CD4-positive, alpha-beta T cell treated with Interferon alpha-2 for 1 hour (primary cell): Measurements from ENCODE around the gene COPS8.

ENCODE experiments used
- DNase-seq, 2 donors: peaks; one replicate each; pipeline ENCODE4 v3.0.0-alpha.2; 2020 to 2022

COPS8 gene

DNA sequence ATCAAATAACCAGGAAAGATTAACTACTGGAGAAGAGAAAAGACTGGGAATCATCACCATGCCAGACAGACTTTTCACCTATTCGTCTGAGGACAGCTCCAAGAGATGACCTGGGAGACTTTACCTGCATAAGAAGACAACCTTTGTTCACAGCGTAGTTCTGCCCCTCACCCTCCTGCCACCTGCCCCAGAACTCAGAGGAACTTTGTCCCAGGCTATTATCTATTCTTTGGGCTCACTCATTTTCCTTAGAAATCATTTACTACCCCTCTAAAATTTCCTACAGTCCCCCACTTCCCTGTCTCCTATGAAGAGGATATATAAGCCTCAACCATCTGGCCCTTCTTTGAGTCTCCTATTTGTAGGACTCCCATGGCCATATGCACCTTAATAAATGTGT is 19.3 kb upstream of the COPS8 start:
- DNase-seq: no peak

DNA sequence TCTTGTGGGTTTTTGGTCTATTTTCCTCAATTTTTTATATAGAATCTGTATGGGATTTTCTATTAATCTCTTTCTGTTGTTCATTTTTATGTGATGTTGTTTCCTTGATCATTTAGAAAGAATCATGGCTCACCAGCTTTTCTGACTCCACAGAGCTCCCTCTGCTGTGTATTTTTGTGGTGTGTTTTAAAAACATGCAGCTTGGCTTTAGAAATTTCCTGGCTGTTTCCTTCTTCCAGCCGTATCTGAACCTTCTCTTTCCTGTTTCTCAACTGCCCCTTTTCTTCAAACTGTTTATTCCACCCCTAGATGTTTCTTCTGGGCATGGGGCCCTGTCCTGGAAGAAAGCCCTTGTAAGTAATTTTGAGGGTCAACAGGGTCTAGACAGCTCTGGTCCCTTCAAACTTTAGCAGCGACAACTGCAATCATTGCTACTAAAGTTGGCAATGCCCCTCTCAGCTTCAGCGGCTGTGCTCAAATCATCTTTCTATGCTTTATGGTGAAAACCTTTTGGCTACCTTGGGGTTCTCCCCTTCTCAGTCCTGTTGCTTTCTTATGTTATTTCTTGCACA is 17.6 kb upstream of the COPS8 start:
- no peak for DNase-seq

DNA sequence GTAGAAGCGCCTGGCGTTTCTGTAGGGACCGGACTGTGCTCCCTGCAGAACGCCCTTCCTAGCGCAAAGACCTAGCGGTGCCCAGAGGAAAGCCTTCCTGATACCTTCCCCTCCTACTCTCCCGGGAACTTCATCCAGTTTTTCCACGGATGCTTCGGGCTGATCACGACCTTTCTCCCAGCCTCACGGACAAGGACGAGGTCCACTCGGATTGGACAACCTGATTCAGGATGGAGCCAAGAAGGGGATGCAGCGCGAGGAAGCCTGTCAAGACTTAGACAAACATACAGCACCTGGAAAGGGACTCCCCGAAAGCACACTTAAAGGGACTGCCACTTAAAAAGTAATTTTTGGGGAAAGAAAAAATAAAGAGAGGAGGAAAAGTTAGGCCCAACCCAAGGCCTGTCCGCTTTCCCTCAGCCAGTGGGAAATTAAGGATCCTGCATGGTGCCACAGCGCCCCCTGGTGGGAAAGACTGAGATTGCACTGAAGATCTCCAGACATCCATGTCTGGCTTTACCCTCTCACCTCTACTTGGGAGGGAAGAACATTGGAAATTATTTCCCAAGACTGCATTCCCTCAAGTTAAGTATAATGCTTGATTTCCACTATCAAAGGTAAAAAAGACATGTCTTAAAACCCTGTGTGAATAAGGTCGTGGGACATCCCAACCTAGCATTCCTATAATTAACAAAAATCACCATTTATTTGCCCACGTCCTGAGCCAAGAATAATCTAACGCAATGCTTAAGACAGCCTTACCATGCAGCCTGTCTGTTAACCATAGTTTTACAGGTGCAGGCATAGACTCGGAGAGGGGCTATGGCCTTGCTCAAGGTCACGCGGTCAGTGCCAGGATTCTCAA is 13.4 kb upstream of the COPS8 start:
- DNase-seq: peak; percentile 47 to 67

DNA sequence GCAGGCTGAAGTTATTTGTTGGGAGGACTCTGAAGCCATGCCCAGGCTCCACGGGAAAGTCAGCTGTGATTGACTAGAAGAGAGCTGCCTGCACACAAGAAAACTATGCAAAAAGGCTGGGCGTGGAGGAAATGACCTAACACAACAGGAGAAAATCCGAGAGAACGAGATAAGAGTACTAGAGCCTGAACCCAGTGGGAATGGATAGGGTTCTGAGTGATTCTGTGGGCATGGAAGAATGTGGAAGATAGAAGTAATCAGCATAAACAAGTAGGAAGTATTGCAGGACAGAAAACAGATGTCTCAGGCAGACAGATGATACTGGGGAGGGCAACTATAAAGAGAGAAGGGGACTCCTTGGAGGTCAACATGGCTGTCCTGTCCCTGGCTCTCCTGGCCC is 12.1 kb upstream of the COPS8 start:
- no peak for DNase-seq

DNA sequence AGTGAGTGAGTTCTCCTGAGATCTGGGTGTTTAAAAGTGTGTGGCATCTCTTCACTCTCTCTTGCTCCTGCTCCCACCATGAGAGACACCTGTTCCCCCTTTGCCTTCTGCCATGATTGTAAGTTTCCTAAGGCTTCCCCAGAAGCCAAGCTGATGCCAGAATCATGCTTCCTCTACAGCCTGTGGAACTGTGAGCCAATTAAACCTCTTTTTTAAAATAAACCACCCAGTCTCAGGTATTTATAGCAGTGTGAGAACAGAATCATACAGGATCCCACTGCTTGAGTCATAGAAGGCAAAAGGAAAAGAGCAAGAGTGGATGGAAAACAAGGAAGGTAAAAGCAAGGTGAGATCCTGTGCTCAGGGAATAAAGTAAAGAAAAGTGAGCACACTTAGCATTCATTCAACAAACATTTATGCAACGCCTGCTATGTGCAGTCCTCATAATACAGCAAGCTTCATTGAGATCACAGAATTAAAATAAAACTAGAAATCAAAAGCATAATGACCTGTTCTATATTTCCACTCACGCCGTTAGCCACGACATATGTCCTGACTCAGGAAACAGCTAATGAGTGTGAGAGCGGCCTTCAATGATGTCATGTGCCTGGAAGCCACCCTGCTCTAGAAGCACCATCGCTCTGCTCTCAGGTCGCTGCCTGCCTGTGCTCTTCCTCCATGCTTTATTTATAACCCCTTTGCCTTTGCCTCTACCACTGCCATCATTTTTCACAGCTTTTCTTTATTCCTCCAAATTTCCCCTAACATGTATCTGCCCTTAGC is 11.3 kb upstream of the COPS8 start:
- no peak for DNase-seq

DNA sequence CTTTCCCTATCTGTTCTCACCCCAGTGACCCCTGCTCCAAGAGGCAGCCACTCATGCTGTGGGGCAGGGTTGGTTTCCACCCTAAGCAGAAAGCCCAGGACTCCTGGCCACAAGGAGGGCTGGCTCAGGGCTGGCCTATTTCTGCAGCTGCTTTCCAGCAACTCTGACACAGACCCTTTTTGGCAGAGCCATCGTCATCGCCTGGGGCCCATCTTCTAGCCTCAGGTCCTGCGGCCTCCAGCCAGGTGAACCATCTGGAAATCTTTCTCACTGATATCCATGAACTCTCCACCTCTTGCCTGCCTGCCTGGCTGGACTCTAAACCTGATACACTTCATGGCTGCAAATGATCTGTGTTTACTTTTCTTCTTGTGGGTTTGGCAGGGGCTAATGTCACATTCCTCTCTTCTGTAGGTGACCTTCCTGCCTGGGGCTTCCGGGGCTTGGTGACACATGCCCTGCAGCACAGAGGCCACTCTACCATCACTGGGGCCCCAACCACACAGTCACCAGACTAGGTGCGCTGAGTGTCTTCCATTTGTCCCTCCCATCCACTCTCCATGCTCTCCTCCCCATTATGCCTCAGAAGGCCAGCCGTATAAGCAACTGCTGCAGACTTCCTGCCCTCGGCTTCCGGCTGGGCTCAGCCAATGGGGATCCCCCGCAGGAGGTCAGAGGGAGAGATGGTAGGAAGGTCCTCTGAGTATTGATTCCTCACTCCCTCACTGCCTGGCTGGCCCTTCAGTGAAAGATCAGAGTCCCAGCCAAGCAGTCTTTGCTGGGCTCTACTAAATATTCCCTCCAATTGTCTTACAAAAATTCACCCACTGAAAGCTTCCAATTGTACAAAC is 9.7 kb upstream of the COPS8 start:
- no peak for DNase-seq

DNA sequence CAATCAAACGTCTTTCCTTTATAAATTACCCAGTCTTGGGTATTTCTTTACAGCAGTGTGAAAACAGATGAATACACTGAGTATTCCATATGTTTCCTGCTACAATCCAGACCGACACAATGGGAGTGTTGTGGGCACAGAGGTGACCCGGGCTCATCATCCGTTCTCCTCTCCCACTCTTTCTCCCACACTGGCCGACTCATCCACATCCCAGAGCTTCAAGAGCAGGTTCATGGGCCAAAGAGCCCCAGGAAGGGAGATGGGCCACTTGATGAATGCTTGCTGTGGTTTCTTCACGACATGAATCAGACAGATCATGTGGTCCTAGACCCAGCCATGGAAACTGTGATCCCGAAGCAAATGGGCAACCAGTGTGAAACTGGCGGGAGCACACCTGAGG is 4.1 kb upstream of the COPS8 start:
- no peak for DNase-seq

DNA sequence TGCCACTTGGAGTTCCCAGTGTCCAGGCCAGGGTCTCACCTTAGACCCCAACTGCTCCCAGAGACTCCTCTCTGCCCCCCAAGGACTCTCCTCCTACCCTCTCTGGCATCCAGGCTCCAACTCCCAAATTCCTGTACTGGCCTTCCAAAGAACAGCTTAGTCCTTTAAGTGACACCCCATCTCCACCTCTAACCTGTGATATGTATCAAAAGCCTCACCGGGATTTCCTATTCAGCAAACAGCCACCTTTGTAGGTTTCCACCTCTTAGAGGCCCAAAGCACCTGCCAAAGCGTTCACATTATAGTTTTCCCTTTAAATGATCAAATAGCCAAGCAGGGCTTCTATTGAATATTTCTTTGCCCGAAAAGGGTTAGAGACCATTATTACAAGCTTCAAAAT is 2.7 kb upstream of the COPS8 start:
- DNase-seq: no peak

DNA sequence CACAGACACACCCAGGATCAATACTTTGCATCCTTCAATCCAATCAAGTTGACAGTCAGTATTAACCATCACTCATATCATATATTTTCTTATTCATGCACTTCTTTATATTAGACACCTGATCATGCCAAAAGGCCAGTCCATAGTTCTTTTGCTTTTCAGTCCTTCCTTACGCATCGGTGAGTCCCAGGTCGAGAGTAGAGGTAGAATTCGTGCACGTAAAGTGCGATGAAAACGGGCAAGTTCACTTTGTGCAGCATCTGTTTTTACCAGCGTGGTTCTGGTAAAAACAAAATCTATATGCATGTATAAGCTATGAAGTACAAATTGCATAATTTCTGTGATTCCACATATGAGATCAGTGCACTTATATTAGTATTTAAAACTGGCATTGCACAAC is 1.2 kb upstream of the COPS8 start:
- no peak for DNase-seq

DNA sequence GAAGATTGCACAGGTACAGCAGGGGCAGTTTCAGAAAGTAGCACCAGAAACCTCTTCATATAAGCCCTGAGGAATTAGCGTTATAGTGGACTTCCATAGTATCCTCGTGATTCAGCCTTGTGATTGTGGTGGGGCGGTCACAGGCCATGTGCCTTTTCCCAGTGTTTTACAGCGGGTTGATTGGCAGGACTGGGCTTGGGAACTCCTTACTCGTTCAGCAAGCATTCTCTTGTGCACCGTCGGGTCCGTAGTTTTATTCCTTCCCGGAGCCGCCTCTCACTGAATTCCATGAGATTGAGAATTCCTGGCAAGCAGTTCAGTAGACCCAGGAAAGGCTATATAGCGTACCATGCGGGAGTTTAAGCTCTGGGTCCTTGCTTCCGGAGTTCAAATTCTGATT is 5.2 kb downstream of the COPS8 start:
- no peak for DNase-seq

DNA sequence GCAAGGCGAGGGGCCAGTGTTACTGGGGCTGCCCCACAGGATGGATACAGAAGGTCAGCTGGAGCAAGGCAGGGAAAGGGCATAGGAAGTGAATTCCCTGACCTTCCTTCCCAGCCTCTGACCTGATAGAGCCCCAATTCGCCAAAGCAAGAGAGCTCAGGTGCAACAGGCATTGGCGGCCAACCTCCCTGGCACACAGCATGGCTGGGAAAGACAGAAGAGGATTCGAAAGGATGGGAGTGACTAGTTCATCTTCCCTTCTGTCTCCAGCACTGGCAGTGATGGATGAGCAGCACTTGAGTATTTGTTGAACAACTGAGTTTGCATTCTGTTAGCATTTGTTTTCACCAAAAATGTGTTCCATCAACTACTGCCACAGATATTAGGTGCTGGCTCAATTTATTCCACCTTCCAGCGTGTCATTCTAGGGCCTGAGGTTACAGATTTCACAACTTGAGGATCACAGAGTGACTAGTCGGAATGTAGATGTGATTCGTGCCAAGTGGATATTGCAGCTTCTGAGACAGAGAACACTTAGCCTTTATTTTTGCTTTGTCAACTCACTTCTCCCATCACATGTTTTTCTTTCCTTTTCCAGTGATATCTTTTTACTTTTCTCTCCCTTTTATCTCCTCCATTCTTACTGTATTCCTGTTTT is 6.2 kb downstream of the COPS8 start:
- DNase-seq: no peak

DNA sequence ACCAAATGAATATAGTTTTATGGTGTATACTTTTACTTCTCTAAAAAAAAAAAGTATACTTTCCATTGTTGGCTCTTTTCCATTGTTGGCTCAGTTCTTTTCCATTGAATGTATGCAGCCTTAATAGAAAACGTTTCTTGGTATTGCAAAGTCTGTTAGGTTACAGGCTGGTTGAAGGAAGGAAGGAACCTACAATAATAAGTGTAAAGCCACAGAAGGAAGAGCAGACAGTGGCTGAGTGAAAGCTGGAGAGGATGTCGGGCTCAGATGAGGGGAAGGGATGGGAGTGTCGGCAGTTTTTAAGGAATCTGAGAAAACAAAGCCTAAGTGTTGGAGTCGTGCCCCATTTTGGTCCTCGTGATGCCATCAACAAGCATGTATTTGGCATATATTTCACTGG is 6.8 kb downstream of the COPS8 start:
- DNase-seq: no peak

DNA sequence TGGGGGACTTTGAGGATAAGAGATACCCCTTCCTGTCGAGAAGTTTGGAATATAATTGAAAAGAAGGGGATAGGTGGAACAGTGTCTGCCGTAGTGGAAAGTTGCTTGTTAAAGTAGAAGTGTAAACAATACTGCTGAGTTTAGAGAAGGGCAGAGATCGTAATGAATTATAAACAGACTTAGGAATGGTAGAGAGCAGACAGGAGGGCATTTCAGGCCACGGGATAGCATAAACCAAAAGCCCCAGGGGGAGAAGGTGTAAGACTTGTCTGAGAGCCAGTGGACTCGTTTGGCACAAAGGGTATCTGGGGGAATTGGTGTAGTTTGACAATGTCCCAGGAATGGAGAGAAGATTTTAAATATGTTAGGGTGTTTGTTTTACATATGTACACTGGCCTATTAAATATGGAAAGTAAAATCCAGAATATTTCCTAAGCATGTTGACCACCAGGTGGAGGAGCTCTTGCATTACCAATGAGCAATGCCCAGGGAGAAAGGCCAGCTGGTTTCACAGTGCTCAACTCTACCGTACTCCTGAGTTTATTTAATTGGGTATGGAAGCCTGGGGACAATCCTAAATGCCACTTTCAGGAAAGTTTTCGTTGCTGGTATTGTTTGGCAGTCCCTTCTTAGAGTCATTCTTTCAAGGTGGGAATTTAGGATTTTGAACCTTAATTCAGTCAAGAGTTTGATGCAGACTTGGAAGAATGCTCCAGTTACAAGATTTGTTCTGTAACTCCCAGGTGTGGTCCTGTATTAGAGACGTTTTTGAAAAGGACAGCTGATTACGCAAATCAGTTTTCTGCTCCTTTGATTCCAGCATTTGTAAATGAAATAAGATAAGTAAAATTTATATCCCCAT is 7.5 kb downstream of the COPS8 start:
- DNase-seq: no peak

DNA sequence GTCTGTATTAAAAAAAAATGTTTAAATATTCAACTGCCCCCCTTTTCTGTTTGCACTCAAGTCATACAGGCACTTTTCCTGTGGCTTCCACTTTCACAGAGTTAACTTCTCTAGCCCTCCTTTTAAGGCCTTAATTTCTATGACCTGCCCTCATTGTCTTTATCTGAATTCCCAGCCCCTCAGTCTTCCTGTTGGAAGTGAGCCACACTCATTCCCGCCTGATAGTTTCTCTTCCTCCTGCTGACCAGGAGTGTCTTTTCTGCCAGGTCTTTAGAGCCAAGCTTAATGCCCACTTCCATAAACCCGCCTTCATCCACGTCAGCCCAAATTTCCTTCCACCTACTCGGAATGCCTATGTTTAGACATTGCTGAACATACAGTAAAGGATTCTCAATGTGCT is 10.5 kb downstream of the COPS8 start:
- DNase-seq: no peak

DNA sequence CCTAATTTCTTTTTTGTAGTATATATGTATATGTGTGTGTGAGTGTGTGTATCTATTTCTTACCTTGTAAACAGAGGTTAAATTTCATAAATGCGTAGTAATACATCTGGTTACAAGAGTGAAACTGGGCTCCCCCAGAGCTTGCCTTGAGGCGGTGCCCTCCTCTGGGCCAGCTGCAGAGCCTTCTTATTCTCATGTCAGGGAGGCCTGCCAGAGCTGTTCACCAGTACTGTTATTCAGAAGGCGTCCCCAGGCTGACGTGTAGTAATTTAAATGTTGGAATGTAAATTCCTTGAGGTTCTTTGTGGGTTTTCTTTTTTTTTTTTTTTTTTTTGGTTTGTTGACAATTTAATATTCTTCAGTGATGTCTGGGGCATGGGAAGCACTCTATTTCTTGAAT is 11.2 kb downstream of the COPS8 start:
- DNase-seq: no peak

DNA sequence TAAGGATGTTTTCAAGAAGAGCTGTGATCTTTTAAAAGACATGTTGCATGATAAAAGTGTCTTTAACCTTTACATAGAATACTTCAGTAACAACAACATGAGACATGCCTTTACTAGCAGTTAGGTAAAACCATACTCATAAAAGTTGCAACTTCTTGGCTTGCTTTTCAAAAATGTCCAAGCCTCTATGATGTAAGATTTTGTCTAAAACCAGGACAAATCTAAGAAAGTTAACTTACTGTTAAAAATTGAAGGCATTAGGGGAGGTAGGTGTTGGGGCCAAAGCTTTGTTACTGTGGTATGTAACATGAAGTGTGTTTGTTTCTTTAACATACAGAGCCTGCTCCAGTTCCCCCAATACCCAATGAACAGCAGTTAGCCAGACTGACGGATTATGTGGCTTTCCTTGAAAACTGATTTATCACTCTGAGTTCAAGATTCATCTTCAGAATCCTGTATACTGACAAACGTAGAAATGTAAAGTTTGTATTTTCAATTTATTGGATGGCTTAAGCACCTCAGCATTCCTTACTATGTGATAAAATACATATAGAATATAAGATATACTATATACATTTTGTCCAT is 11.7 kb downstream of the COPS8 start:
- no peak for DNase-seq

DNA sequence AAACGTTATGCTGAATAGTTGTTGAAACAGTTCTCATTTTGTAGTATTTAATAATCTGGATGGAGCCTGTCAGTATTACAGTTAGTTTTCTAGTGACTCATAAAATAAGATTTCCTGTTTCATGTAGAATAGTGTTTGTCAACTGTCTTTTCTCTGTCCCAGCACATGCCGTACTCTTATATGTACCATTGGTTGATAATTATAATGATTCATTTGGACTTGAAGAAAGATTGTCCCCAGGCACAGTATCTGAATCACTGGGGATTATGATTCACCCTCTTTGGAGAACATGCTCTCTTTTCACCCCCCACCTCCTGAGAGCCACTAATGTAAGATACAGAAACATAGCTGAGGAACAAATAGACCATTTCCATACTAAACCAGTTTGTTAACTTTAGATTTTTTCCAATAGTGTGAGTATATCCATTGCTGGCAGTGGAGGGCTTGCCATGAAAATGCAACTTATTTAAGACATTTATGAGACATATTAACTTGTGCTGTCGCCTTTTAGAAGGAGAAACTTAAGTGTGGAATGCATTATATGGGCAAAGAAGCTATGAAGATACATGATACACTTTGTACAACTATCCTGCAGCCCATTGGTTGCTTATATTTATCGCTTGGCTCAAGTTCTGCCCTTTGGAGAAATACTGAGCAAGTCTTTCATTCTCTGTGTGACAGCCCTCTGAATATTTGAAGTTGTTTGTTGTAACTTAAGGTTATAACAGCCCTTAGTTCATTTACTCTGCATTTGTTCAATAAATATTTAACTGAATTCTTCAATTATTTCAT is 12.4 kb downstream of the COPS8 start:
- no peak for DNase-seq

DNA sequence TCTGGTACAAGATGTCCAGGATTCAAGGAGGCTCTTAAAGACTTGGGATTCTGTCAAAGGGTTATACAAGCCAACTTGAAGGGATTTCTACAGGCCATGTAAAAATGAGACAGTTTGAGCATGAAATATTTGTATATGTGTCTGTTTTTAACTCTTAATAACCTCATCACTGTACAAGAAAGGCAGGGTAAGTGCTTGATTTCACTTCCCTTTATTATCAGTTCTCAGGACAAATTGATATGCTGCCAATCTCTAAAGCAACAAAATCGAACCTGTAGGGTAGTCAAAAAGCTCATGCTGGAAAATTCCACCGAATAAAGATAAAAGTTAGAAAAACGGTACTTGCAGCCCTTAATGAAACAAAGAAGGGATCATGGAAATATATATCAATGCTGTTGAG is 14.1 kb downstream of the COPS8 start:
- no peak for DNase-seq

DNA sequence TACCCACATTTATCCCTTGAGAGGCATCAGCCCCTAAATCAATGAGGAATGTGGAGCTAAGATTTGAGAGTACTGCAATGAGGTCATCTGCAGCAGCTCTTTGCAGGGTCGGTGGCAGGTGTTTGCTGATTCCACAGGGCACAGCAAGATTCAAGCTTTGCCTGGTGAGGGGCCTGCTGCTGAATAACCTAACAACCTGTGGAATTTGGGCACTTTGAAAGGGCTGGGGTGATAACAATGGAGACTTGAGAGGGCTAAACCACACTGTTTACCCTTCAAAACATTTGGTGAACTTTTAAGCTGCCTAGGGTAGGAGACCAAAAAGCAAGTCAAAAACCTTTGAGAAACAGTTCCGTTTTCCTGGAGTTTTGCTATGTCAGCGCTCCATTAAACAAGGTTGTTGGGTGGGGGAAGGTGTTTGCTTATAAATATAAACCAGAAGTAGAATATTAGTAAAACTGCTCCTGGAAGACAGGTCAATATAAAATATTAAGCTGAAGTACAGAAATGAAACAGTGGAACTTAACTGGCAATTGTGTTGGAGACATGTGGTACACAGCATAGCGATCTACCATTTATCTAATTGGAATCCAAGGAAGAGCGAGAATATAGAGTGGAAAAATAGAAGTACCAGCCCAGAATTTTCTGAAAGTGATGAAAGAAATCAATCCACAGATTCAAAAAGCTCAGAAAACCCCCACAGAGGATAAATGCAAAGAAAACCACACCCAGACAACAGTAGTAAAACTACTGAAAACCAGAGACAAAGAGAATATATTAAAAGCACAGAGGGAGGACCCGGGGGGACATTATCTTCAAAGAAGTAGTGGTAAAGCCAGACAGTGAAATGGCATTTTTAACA is 15.7 kb downstream of the COPS8 start:
- DNase-seq: no peak
